GM12874 (cell line): ENCODE data around the gene MACROD1.

Experiments used
- CTCF ChIP-seq: IDR thresholded peaks from 2 replicates; pipeline ENCODE4 v1.5.1; 2011; ENCODE audit warnings: low read depth, mild to moderate bottlenecking, control low read depth, low read length, moderate library complexity; ENCODE audit not compliant: insufficient read depth

MACROD1 gene

DNA sequence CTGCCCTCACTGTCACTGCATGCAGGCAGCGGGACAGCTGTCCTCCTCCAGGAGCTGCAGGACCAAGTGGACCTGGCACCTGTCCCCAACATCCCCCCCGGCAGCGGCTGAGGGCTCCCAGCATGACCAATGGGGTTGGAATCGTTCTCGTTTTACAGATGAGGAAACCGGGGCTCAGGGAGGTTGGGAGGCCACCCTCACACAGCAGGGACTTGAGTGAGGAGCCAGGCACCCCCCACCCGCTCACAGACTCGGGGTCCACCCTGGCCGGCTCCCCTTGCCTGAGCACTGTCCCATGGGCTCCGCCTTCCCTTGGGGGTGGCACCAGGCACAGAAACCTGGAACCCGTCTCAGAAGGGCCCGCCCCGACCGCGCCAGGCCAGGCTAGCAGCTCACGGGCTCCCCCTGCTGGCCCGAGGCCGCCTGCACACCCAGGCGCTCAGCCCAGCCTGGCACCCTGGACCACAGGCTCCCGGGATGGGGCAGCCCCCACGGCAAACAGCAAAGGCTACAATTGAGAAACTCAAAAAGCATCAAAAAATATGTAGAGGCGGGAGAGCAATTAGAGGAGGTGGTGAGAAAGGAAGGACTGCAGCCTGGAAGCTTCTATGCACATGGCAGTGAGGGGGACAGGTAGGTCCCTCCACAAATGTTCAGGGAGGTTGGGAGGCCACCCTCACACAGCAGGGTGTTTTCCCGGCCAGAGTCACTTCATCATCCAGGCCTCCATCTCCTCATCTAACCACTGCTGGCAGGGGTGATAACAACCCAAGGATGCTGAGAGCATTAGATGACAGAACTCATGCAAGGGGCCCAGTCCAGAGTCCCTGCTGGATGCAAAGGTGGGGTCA lies 12.8 kb downstream of the MACROD1 start:
- peak; percentile 100 for TF ChIP-seq CTCF

- TF ChIP-seq CTCF: no peak
These were observed 14.6 kb downstream of the MACROD1 start for GRCh38 chr11:64151337-64151736.

DNA sequence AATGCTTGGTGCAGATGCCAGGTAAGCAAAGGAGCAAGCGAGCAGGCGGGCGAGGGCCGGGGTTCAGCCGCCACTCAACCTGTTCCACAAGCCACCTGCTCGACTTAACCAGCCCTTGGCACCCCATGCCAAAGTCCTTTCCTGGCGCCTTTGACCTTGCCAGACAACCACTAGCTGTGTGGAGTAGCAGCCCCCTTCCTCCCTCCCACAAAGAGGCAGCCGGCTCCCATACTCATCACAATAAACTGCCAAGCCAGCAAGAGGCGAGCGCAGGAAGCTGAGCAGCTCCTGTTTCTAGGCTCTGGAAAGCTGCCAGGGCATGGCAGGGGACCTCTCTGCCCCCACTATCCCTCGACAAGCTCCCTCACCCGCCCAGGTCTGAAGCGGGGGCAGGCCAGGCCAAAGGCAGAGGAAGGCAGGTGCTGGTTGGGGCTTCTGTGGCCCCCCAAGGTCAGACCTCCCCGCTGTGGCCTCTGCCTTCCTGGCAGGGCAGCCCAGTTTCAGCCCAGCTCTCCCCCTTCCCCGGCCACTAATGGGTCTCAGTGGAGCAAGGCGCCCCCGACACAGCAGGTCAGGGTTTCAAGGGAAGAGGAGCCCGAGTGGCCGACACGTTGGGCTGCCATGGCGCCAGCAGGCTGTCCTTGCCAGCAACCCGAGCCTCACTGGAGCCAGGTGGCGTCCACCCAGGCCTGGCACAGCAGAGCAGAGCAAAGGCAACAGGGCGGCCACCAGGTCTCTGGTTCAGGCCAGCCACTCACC lies 15.3 kb downstream of the MACROD1 start:
- no peak for TF ChIP-seq CTCF

GRCh38 chr11:64150051-64150450 lies 15.9 kb downstream of the MACROD1 start:
- TF ChIP-seq CTCF: no peak

GRCh38 chr11:64148917-64149617 lies 16.8 kb downstream of the MACROD1 start:
- TF ChIP-seq CTCF: no peak

GRCh38 chr11:64148226-64148916 lies 17.5 kb downstream of the MACROD1 start:
- TF ChIP-seq CTCF: peak; percentile 87
